Activated CD4-positive, alpha-beta T cell treated with anti-CD3 and anti-CD28 coated beads for 48 hours (primary cell): ENCODE results near the gene AGO3.

ENCODE experiments used
- DNase-seq: peaks from one replicate; pipeline ENCODE4 v3.0.0-alpha.2; 2020

The AGO3 gene

DNA sequence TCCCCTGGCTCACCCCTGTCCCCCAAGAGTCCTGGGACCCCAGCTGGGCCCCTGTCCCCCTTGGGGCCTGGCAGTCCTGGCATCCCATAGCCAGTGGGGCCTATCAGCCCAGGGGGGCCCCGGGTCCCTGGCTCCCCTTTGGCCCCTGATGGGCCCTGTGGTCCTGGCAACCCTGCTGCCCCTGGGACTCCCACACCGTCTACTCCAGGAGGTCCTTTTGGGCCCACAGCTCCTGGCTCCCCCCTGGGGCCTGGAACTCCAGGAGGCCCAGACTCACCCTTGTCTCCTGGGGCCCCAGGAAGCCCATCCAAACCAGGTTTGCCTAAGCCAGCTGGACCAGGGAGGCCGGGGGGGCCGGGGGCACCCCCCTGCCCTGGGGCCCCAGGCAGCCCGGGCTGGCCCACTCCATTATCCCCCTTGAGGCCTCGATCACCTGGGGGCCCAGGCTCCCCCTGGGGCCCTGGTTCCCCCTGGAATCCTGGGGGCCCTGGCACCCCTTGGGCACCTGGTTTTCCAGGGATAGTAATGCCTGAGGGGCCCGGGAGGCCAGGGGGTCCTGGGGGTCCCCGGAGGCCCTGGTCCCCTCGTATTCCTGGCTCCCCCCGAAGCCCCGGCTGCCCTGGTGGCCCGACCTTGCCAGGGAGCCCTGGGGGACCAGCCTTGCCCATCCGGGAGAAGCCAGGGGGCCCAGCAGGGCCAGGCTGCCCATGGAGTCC, 167.9 kb downstream of the AGO3 start:
- DNase-seq, result no peak

DNA sequence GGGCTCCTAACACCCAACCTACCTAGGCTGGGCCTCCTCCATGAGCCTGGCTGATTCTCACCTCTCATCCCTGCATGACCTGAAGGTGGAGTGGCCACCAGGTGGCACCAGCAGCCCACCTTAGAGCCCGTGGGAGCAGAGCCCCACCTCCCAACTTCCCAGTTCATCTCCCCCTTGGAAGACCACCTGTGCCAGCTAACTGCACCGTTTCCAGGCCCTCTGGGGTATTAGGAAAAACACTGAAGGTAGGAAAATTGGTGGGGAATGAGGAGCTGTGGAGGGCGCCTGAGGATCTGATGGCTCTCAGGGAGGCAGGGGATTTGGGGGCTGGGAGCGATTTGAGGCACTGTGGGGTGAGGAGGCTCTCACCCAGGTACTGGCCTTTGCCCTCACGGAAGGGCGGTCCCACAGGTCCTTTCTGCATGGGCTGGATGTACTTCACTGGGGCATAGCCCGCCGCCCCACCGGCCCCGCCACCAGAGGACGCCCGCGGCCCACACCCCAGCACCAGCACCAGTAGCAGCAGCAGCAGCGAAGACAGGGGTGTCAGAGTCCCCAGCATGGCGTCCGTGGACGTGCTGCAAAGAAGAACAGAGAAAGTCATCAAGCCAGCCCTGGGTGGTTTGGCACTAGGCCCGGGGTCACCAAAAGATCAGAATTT, 168.9 kb downstream of the AGO3 start:
- peak; percentile 85 for DNase-seq

- no peak for DNase-seq
Measured at GRCh38 chr1:36100376-36100775, 169.5 kb downstream of the AGO3 start.

DNA sequence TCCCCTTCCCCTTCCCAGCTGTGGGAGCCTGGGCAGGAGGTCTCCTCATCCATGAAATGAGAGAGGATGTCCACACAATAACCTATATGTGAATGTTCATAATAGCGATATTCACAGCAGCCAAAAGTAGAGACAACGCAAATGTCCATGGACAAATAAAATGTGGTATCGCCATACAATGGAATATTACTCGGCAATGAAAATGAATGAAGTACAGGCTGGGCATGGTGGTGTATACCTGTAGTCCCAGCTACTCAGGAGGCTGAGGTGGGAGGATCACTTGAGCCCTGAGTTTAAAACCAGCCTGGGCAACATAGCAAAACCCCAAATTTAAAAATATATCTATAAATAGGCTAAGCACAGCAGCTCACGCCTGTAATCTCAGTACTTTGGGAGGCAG, 170.6 kb downstream of the AGO3 start:
- DNase-seq, result no peak

DNA sequence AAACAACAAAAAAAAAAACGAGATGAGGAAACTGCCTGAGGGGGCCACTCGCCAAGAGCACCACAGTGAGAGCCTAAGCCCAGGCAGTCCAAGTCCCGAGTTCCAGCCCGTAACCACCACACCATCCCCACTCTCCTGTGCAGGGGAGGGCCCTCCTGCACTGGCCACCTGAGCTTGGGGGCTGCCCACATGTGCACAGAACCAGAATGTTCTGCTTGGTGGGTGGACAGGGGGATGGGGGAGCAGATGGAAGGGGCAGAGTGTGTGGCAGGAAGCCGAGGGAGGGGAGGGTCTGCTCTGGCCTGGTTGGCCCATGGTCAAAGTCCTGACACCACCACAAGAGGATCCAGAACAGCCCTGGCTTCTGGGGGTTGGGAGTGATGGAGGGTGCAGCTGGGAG, 175.4 kb downstream of the AGO3 start:
- no peak for DNase-seq

GRCh38 chr1:36107394-36107793, 176.5 kb downstream of the AGO3 start:
- no peak for DNase-seq

GRCh38 chr1:36108314-36108713, 177.4 kb downstream of the AGO3 start:
- no peak for DNase-seq

DNA sequence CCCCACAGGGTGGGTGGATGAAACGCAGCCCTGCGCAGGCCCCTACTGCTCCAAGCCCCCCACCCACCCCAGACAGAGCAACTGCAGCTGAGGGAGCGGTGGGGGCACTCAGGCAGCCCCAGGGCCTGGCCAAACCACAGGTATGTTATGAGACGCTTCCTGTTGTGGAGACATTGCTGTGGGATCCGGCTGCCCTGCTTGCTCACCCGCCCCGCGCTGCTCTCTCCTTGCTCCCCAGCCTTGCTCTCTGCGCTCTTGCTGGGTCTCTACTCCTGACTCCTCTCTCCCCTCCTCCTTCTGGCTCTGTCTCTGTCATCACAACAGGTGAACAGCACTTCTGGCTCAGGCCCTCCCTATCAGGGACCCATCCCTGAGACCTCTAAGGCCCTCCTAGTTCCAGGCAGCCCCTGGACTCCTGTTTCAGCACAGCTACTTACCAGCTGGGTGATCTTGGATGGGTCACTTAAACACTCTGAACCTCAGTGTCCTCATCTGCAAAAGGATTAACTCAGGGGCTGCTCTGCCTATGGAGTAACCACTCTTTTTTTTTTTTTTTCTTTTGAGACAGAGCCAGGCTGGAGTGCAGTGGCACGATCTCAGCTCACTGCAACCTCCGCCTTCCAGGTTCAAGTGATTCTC, 178.3 kb downstream of the AGO3 start:
- DNase-seq, result peak; percentile 50

- DNase-seq, result no peak
Measured at GRCh38 chr1:36111151-36111550, 180.2 kb downstream of the AGO3 start.

- no peak for DNase-seq
Measured at GRCh38 chr1:36112823-36113222, 181.9 kb downstream of the AGO3 start.

GRCh38 chr1:36114371-36114770, 183.5 kb downstream of the AGO3 start:
- no peak for DNase-seq

GRCh38 chr1:36115200-36115669, 184.3 kb downstream of the AGO3 start:
- DNase-seq, result no peak

DNA sequence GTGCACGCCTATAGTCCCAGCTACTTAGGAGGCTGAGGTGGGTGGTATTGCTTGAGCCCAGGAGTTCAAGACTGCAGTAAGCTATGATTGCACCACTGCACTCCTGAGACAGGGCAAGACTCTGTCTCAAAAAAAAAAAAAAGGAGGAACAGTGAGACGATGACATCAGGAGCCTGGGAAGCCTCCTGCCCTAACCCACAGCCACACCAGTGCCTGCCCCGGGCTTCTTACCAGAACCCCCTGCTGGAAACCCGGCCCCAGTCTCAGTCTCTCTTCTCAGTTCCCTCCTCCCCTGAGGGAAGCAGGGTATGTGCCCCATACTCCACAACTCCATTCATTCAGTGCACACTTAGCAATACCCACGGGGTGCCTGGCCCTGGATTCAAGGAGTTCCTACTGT, 185.0 kb downstream of the AGO3 start:
- DNase-seq, result no peak

DNA sequence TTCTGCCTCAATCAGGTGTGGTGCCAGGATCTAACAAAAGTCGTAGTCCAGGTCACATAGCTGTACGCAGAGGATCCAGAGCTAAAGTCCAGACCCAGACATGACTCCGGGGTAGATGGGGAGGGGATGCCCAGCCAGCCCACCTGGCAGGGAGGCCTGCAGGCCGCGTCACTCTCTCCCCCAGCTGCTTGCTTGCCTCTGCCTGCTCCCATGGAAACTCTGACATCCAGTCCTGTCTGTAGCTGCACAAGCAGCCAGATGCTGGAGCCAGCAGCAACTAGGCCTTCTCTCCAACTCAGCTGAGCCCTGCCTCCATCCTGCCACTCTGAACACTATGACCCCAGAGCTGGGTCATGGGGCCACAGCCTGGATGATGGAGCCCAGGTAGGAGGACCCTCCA, 186.0 kb downstream of the AGO3 start:
- no peak for DNase-seq

GRCh38 chr1:36118447-36119204, 187.7 kb downstream of the AGO3 start:
- no peak for DNase-seq

DNA sequence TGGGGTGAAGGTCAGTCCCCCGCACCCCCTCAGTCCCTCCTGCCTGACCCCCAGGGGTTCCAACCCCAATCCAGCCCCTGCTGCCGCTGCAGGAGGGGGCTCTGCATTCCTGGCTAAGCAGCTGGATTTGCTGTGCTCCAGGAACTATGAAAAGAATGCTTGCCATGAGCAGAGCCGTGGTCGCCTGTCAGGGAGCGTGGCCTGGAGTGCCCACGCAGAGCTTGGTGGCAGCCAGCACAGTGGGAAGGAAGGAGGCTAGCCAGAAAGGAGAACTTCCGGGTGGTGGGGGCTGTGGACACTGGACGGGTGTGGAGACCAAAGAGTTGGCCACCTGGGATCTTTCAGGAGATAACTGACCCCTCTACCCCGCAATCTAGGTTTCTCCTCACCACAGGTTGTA, 188.6 kb downstream of the AGO3 start:
- DNase-seq, result no peak
